C4-2B (cell line): Measurements from ENCODE around the gene GPBP1L1.

Source experiments
- ZFX ChIP-seq: fragments of 450-650 bp; IDR thresholded peaks from 2 replicates; pipeline ENCODE4 v1.6.1; 2017
- TF ChIP-seq, protein P1 (sequence below): fragments of 450-650 bp; conservative IDR thresholded peaks from 2 replicates; pipeline ENCODE4 v1.5.1; 2017; ENCODE audit warnings: mild to moderate bottlenecking

DNA sequence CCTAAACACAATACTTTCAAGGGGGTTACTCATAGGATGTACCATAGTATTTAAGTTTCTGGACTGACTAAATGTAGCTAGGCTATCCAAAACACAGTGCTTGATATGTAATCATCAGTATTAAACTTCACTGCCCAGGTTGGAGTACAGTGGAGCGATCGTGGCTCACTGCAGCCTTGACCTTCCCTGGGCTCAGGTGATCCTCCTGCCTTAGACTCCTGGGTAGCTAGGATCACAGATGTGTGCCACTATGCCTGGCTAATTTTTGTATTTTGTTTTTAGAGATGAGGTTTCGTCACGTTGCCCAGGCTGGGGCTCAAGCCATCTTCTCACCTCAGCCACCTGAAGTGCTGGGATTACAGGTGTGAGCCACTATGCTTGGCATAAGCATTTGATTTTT lies 91.9 kb downstream of the GPBP1L1 start:
- TF ChIP-seq, protein P1, sequence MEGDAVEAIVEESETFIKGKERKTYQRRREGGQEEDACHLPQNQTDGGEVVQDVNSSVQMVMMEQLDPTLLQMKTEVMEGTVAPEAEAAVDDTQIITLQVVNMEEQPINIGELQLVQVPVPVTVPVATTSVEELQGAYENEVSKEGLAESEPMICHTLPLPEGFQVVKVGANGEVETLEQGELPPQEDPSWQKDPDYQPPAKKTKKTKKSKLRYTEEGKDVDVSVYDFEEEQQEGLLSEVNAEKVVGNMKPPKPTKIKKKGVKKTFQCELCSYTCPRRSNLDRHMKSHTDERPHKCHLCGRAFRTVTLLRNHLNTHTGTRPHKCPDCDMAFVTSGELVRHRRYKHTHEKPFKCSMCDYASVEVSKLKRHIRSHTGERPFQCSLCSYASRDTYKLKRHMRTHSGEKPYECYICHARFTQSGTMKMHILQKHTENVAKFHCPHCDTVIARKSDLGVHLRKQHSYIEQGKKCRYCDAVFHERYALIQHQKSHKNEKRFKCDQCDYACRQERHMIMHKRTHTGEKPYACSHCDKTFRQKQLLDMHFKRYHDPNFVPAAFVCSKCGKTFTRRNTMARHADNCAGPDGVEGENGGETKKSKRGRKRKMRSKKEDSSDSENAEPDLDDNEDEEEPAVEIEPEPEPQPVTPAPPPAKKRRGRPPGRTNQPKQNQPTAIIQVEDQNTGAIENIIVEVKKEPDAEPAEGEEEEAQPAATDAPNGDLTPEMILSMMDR: no peak
- no peak for TF ChIP-seq ZFX
